ENCODE results near the gene ARHGAP26. TPM values are rescaled to one million over a fixed set of nuclear protein-coding genes. Genes with fewer than 3 reads are reported as not detected.

The ARHGAP26 gene
- polyA plus RNA-seq, 6 donors from 2014 or later: 2.4 to 8.7 (median 4.1) TPM

GRCh38 chr5:142826093-142826492, 55.9 kb downstream of the ARHGAP26 start:
- Mint-ChIP-seq H3K4me1 (peaks cover 2 to 12% (median 6%) of the 10 kb centered on the region in 3 donors), H3K4me3 (no peak overlapping the region), H3K36me3 (peaks cover 0 to under 1% of the 10 kb centered on the region in 2 donors), H3K27me3 (no peaks in the 10 kb centered on the region), H3K27ac (peak overlapping the region in 1 of 6 donors; percentile 37), H3K9me3 (no peaks in the 10 kb centered on the region)
- no peak for DNase-seq
- ATAC-seq (ENCODE audit: low read depth in 2 of 2): no peak

GRCh38 chr5:142826741-142827492, 56.7 kb downstream of the ARHGAP26 start:
- Mint-ChIP-seq H3K27ac (peak overlapping the region in 2 of 6 donors; percentile 27 to 54), H3K36me3 (no peaks in the 10 kb centered on the region), H3K27me3 (no peaks in the 10 kb centered on the region), H3K4me1 (peaks cover 6 to 12% (median 9%) of the 10 kb centered on the region in 3 donors), H3K9me3 (no peaks in the 10 kb centered on the region), H3K4me3 (no peak overlapping the region)
- DNase-seq: no peak
- no peak for ATAC-seq (ENCODE audit: low read depth in 2 of 2)

DNA sequence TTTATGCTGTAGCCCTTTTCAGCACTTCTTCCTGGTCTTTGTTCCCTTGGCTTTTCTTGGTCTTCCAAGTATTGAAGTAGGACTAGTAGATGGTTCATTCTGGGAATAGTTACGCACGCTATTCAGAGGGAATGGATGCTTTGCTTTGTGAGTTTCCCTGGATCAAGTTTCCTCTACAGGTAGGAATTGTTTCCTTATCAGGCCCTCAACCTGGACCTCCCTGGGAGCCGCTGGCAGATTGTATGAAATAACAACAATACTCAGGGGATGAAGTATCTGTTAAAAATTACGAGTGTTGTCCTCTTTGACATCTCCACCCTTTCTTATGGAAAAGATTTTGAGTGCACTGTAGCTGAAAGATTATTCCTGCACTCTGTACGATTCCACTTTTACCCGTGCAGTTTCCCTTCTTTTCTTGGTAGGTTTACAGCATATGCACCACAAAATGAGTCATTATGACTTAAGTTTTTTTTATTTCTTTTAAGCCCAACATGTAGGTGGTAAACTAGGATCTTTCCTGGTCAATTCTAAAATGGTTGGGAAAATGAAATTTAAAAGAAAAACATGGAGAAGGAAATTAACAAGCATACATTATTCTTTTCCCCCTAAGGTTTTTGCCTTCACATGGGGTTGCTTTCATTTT, 57.9 kb downstream of the ARHGAP26 start:
- ATAC-seq (ENCODE audit: low read depth in 2 of 2): no peak
- peaks cover 6 to 12% (median 10%) of the 10 kb centered on the region in 3 donors for H3K4me1 Mint-ChIP-seq
- H3K4me3 Mint-ChIP-seq: no peak overlapping the region
- H3K27ac Mint-ChIP-seq: no peak overlapping the region
- no peaks in the 10 kb centered on the region for H3K9me3 Mint-ChIP-seq
- no peak for DNase-seq
- H3K36me3 Mint-ChIP-seq: no peaks in the 10 kb centered on the region
- H3K27me3 Mint-ChIP-seq: no peaks in the 10 kb centered on the region

DNA sequence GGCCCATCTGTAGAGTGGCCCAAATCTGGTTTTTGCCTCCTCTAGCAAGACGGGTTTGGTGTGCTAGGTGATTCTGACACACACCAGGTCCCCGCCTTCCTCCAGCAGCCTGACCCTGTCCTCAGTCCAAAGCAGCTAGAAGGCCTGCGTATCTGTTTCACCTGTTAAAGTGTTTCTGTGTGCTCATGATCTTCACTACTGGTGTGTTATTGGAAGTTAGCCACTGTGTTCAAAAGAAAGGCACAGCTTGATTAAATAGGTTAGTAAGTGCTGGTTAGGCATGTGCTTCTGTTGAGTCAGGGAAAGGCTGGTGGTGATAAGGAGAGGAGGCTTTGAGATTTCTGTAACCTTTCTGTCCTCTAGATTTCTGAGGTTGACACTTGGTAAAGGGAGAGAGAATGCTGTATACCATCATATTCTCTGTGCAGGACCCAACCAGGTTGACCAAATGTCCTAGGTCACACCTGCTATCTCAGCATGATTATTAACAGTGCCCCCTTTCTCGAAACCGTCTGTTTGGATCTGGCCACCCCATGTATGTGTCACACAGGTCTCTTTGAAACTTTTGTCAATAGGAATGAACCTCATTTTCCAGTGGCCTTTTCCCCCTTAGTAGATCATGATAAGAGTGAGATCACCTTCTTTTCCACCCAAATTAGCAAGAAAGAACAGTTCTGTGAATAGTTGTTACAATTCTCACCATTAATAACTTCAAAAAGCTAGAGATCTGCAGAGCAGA, 58.8 kb downstream of the ARHGAP26 start:
- no peak for ATAC-seq (ENCODE audit: low read depth in 2 of 2)
- Mint-ChIP-seq H3K9me3 (no peaks in the 10 kb centered on the region), H3K4me3 (peak overlapping the region in 1 of 8 donors; percentile 36), H3K36me3 (no peaks in the 10 kb centered on the region), H3K27ac (peak overlapping the region in 1 of 6 donors; percentile 30), H3K4me1 (peaks cover 6 to 12% (median 10%) of the 10 kb centered on the region in 3 donors), H3K27me3 (no peaks in the 10 kb centered on the region)
- DNase-seq: no peak

DNA sequence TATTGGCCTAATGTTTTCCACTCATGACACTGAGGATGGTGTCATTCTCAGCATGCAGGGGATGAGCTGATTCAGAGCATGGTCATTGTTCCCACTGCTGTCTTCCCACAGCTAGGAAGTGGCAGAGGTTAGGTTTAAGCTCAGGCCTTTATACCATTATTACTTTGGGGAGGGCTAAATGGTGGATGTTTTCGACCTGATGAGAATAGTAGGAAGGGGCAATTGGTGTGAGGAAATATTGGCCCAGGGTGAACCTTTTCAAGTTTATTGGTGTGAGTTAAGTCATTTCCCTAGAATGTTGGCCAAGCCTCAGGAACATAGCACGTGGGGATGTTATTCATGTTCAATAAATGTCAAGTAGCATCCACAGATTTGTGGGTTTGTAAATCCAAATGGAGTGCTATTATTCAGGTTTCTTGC, 59.6 kb downstream of the ARHGAP26 start:
- no peak for ATAC-seq (ENCODE audit: low read depth in 2 of 2)
- Mint-ChIP-seq H3K4me3 (no peak overlapping the region), H3K27ac (peak overlapping the region in 2 of 6 donors; percentile 19 to 49), H3K27me3 (no peaks in the 10 kb centered on the region), H3K4me1 (peaks cover 6 to 12% (median 10%) of the 10 kb centered on the region in 3 donors), H3K9me3 (no peaks in the 10 kb centered on the region), H3K36me3 (no peaks in the 10 kb centered on the region)
- no peak for DNase-seq

DNA sequence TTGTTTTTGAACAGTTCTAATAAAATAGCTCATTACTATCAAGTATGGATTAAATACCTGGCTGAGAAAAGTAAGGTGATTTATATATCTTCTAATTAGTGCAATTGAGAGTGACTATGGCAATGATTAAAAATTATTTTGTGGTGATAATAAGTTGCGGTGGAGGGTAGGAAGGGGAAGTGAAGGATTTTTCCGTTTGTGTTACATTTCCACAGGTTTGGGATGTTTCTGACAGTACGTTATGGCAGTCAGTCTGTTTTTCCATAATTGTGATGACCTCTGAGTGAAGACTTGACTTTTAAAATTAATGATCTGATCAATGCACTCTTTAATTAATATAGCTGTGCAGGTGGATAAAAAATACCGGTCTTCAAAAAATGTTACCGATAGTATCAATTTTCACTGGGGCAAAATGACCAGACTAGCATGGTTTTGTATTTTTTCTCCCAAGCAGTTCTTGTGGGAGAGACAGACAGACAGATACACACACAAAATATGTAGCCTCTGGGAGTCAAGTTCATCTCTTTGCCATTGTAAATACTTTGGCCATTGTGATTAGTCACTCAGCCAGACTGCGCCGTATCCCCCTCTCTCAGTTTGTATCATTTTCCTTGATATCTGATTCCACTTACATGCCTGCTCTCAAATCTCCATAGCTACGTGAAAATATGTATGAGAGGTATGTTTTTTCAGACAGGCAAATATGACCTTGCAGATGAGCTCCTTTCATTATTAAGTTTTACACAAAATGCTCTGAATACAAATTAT, 60.2 kb downstream of the ARHGAP26 start:
- no peaks in the 10 kb centered on the region for H3K27me3 Mint-ChIP-seq
- H3K9me3 Mint-ChIP-seq: no peaks in the 10 kb centered on the region
- ATAC-seq (ENCODE audit: low read depth in 2 of 2): no peak
- H3K27ac Mint-ChIP-seq: no peak overlapping the region
- H3K4me1 Mint-ChIP-seq: peaks cover 6 to 12% (median 10%) of the 10 kb centered on the region in 3 donors
- DNase-seq: no peak
- no peak overlapping the region for H3K4me3 Mint-ChIP-seq
- H3K36me3 Mint-ChIP-seq: no peaks in the 10 kb centered on the region

DNA sequence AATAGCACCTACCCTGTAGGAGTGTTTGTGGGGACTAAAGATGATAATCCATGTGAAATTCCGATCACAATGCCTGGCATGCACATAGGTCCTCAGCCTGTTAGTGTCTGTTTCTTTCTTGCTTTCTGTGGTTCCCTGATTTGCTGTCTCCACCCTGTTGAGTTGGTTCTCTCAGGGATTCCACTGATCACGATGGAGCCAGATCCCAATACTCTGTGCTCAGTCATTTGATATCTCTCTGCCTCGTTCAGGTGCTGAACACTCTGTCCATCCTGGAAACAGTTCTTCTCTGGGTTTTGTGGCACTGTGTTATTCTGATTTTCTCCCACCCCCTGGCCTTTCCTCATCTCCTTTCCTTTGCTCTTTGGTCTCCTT, 60.8 kb downstream of the ARHGAP26 start:
- H3K4me3 Mint-ChIP-seq: no peak overlapping the region
- DNase-seq: no peak
- peaks cover 6 to 10% (median 8%) of the 10 kb centered on the region in 3 donors for H3K4me1 Mint-ChIP-seq
- ATAC-seq (ENCODE audit: low read depth in 2 of 2): no peak
- H3K27me3 Mint-ChIP-seq: no peaks in the 10 kb centered on the region
- no peaks in the 10 kb centered on the region for H3K9me3 Mint-ChIP-seq
- H3K27ac Mint-ChIP-seq: peak overlapping the region in 2 of 6 donors; percentile 25 to 79
- H3K36me3 Mint-ChIP-seq: no peaks in the 10 kb centered on the region

- H3K9me3 Mint-ChIP-seq: no peaks in the 10 kb centered on the region
Observed at GRCh38 chr5:142832263-142832662, 62.1 kb downstream of the ARHGAP26 start.

GRCh38 chr5:142833517-142834449, 63.6 kb downstream of the ARHGAP26 start:
- Mint-ChIP-seq H3K27ac (no peak overlapping the region), H3K4me1 (peaks cover 0 to 18% (median 10%) of the 10 kb centered on the region in 3 donors), H3K36me3 (no peaks in the 10 kb centered on the region), H3K9me3 (no peaks in the 10 kb centered on the region), H3K4me3 (no peak overlapping the region), H3K27me3 (no peaks in the 10 kb centered on the region)
- ATAC-seq (ENCODE audit: low read depth in 2 of 2) (no peak), DNase-seq (no peak)

More at GRCh38 chr5:142832263-142832662, 62.1 kb downstream of the ARHGAP26 start:
- no peak for DNase-seq
- H3K4me3 Mint-ChIP-seq: no peak overlapping the region
- peaks cover 1 to 12% (median 9%) of the 10 kb centered on the region in 3 donors for H3K4me1 Mint-ChIP-seq
- H3K27me3 Mint-ChIP-seq: no peaks in the 10 kb centered on the region
- no peak for ATAC-seq (ENCODE audit: low read depth in 2 of 2)
- H3K27ac Mint-ChIP-seq: no peak overlapping the region
- H3K36me3 Mint-ChIP-seq: no peaks in the 10 kb centered on the region

GRCh38 chr5:142834504-142834903, 64.3 kb downstream of the ARHGAP26 start:
- no peak for DNase-seq
- no peak for ATAC-seq (ENCODE audit: low read depth in 2 of 2)
- H3K4me3 Mint-ChIP-seq: no peak overlapping the region

GRCh38 chr5:142835540-142835939, 65.4 kb downstream of the ARHGAP26 start:
- DNase-seq (no peak), ATAC-seq (ENCODE audit: low read depth in 2 of 2) (no peak)
- Mint-ChIP-seq H3K4me3 (no peak overlapping the region), H3K27ac (no peak overlapping the region), H3K4me1 (peaks cover 0 to 20% (median 7%) of the 10 kb centered on the region in 3 donors), H3K27me3 (no peaks in the 10 kb centered on the region), H3K9me3 (no peaks in the 10 kb centered on the region), H3K36me3 (no peaks in the 10 kb centered on the region)

More at GRCh38 chr5:142834504-142834903, 64.3 kb downstream of the ARHGAP26 start:
- no peaks in the 10 kb centered on the region for H3K9me3 Mint-ChIP-seq
- peaks cover 0 to 18% (median 7%) of the 10 kb centered on the region in 3 donors for H3K4me1 Mint-ChIP-seq
- H3K27ac Mint-ChIP-seq: no peak overlapping the region
- no peaks in the 10 kb centered on the region for H3K27me3 Mint-ChIP-seq
- H3K36me3 Mint-ChIP-seq: no peaks in the 10 kb centered on the region

DNA sequence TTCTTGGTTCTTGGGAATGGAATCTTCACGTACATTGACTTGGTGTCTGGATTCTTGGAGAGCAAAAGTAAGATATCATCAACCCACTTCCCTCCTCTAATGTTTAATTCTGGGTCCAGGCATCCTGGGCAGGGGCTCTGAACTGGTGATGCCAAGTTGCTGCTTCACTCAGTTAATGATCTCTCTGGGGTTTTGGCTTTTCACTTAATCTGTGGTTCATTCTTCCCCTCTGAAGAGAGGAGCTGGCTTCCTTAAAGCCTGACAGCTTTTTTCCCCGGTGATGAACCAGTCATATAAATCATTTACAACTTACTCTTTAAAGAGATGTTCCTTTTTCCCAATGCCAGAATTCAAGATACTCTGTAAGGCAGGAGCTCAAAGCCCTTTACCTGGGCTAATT, 65.9 kb downstream of the ARHGAP26 start:
- Mint-ChIP-seq H3K9me3 (no peaks in the 10 kb centered on the region), H3K4me1 (peaks cover 0 to 22% (median 7%) of the 10 kb centered on the region in 3 donors)
- ATAC-seq (ENCODE audit: low read depth in 2 of 2): no peak

More for the DNA sequence above, 65.9 kb downstream of the ARHGAP26 start:
- Mint-ChIP-seq H3K27ac (no peak overlapping the region), H3K4me3 (no peak overlapping the region), H3K36me3 (no peaks in the 10 kb centered on the region), H3K27me3 (no peaks in the 10 kb centered on the region)
- no peak for DNase-seq

Data from naive B cell (primary cell).